ENCODE results near the gene MYO1C.
A peak's percentile ranks its signal among the peaks of the same experiment; 100 is the strongest.
"Not testable (repeated sequence)": the region's sequence is repeated elsewhere in the genome, so short reads cannot be mapped to it uniquely, and the experiment has no call there.

MYO1C gene

GRCh38 chr17:1460233-1460632, 32.3 kb downstream of the MYO1C start:
- DNase-seq: no peak

GRCh38 chr17:1455797-1456599, 36.5 kb downstream of the MYO1C start, which contains the start of gene CRK:
Gene CRK, minus strand, starts transcription at chr17:1456232. Its CDS starts 115 bp downstream, at chr17:1456117.
- peak; percentile 98 for DNase-seq

- DNase-seq: peak; percentile 47
Observed at GRCh38 chr17:1455291-1455796, 37.1 kb downstream of the MYO1C start.

- no peak for DNase-seq
Observed at GRCh38 chr17:1454541-1454940, 37.9 kb downstream of the MYO1C start.

GRCh38 chr17:1453694-1454093, 38.8 kb downstream of the MYO1C start:
- not testable (repeated sequence) for DNase-seq

GRCh38 chr17:1452836-1453235, 39.6 kb downstream of the MYO1C start:
- no peak for DNase-seq

- DNase-seq: not testable (repeated sequence)
Observed at GRCh38 chr17:1450261-1450660, 42.2 kb downstream of the MYO1C start.

GRCh38 chr17:1449412-1449967, 43.0 kb downstream of the MYO1C start:
- DNase-seq: no peak

GRCh38 chr17:1447052-1447451, 45.4 kb downstream of the MYO1C start:
- no peak for DNase-seq

- DNase-seq: no peak
Observed at GRCh38 chr17:1446201-1446600, 46.3 kb downstream of the MYO1C start.

GRCh38 chr17:1445695-1446094, 46.8 kb downstream of the MYO1C start:
- DNase-seq: not testable (repeated sequence)

GRCh38 chr17:1442721-1443120, 49.8 kb downstream of the MYO1C start:
- DNase-seq: not testable (repeated sequence)

- no peak for DNase-seq
Observed at GRCh38 chr17:1442187-1442586, 50.3 kb downstream of the MYO1C start.

- no peak for DNase-seq
Observed at GRCh38 chr17:1440921-1441320, 51.6 kb downstream of the MYO1C start.

- no peak for DNase-seq
Observed at GRCh38 chr17:1438593-1439083, 53.8 kb downstream of the MYO1C start.

GRCh38 chr17:1435326-1435725, 57.2 kb downstream of the MYO1C start:
- DNase-seq: no peak

GRCh38 chr17:1434150-1434549, 58.3 kb downstream of the MYO1C start:
- no peak for DNase-seq

- no peak for DNase-seq
Observed at GRCh38 chr17:1431631-1432104, 60.8 kb downstream of the MYO1C start.

- no peak for DNase-seq
Observed at GRCh38 chr17:1423456-1424135, 68.9 kb downstream of the MYO1C start.

GRCh38 chr17:1422885-1423284, 69.6 kb downstream of the MYO1C start:
- no peak for DNase-seq

- no peak for DNase-seq
Observed at GRCh38 chr17:1421470-1421869, 71.0 kb downstream of the MYO1C start.

GRCh38 chr17:1420981-1421380, 71.5 kb downstream of the MYO1C start:
- no peak for DNase-seq

- DNase-seq: no peak
Observed at GRCh38 chr17:1420163-1420562, 72.3 kb downstream of the MYO1C start.
